ENCODE measurements around the gene MEOX1. TPM values are rescaled to one million over a fixed set of nuclear protein-coding genes. Genes with fewer than 3 reads are reported as not detected.

Gene MEOX1
- total RNA-seq, 1 donor from 2014 or later = 17.2 TPM

- no peaks in the 10 kb centered on the region for H3K36me3 Mint-ChIP-seq
- no peak for DNase-seq (ENCODE audit: extremely low spot score, unreplicated experiment)
- peaks cover 40% of the 10 kb centered on the region for H3K4me1 Mint-ChIP-seq (ENCODE audit: unreplicated experiment)
- TF ChIP-seq, protein P1, sequence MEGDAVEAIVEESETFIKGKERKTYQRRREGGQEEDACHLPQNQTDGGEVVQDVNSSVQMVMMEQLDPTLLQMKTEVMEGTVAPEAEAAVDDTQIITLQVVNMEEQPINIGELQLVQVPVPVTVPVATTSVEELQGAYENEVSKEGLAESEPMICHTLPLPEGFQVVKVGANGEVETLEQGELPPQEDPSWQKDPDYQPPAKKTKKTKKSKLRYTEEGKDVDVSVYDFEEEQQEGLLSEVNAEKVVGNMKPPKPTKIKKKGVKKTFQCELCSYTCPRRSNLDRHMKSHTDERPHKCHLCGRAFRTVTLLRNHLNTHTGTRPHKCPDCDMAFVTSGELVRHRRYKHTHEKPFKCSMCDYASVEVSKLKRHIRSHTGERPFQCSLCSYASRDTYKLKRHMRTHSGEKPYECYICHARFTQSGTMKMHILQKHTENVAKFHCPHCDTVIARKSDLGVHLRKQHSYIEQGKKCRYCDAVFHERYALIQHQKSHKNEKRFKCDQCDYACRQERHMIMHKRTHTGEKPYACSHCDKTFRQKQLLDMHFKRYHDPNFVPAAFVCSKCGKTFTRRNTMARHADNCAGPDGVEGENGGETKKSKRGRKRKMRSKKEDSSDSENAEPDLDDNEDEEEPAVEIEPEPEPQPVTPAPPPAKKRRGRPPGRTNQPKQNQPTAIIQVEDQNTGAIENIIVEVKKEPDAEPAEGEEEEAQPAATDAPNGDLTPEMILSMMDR (conservative IDR thresholded peaks at IDR 0.05) = no peak
- H3K4me3 Mint-ChIP-seq = no peak overlapping the region
- H3K9me3 Mint-ChIP-seq = no peaks in the 10 kb centered on the region
- H3K27ac Mint-ChIP-seq = no peak overlapping the region
- no peaks in the 10 kb centered on the region for H3K27me3 Mint-ChIP-seq
Observed at GRCh38 chr17:43632221-43632620, 29.5 kb downstream of the MEOX1 start.

GRCh38 chr17:43631429-43631828, 30.3 kb downstream of the MEOX1 start:
- Mint-ChIP-seq H3K9me3 (no peaks in the 10 kb centered on the region), H3K4me1 (ENCODE audit: unreplicated experiment) (peaks cover 39% of the 10 kb centered on the region), H3K4me3 (no peak overlapping the region), H3K27me3 (no peaks in the 10 kb centered on the region), H3K36me3 (no peaks in the 10 kb centered on the region), H3K27ac (no peak overlapping the region)
- TF ChIP-seq, protein P1 (conservative IDR thresholded peaks at IDR 0.05) = no peak
- DNase-seq (ENCODE audit: extremely low spot score, unreplicated experiment) = no peak

DNA sequence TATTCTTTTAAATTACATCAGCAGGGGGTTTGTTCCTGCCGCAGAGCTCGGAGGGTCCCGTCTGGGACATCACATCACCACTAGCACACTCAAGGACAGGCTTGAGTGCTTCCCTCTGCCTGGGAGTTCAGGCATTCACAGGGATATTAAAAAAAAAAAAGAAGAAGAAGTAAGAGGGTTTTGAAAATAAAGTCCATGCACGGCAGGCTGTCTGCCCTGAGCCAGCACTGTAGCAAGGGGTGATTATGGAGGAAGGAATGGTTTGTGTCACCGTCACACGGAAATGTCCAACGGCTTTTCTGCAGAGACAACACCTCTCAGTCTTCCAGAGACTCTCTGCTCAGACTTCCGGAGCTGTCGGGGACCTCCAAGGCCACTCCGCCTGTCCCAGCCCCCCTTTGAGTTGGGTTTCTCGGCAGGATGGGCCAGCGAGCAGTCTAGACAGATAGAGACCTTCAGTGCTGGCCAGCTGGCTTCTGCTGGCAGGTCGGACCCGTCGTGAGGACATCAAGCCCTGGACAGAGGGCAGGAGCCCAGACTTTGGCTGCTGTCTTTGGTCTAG, 33.6 kb downstream of the MEOX1 start:
- no peaks in the 10 kb centered on the region for H3K27me3 Mint-ChIP-seq
- H3K27ac Mint-ChIP-seq = peak overlapping the region; percentile 15
- H3K9me3 Mint-ChIP-seq = no peaks in the 10 kb centered on the region
- no peak for DNase-seq (ENCODE audit: extremely low spot score, unreplicated experiment)
- TF ChIP-seq, protein P1 (conservative IDR thresholded peaks at IDR 0.05) = no peak
- H3K4me3 Mint-ChIP-seq = peak overlapping the region; percentile 58
- no peaks in the 10 kb centered on the region for H3K36me3 Mint-ChIP-seq
- peaks cover 25% of the 10 kb centered on the region for H3K4me1 Mint-ChIP-seq (ENCODE audit: unreplicated experiment)

GRCh38 chr17:43627653-43628052, 34.1 kb downstream of the MEOX1 start:
- TF ChIP-seq, protein P1 (conservative IDR thresholded peaks at IDR 0.05) = no peak
- peak overlapping the region; percentile 15 for H3K27ac Mint-ChIP-seq

GRCh38 chr17:43626023-43626422, 35.7 kb downstream of the MEOX1 start:
- Mint-ChIP-seq H3K9me3 (no peaks in the 10 kb centered on the region), H3K36me3 (no peaks in the 10 kb centered on the region), H3K4me3 (no peak overlapping the region), H3K27ac (no peak overlapping the region), H3K4me1 (ENCODE audit: unreplicated experiment) (peaks cover 16% of the 10 kb centered on the region), H3K27me3 (no peaks in the 10 kb centered on the region)
- no peak for DNase-seq (ENCODE audit: extremely low spot score, unreplicated experiment)
- TF ChIP-seq, protein P1 (conservative IDR thresholded peaks at IDR 0.05) = no peak

More at GRCh38 chr17:43627653-43628052, 34.1 kb downstream of the MEOX1 start:
- Mint-ChIP-seq H3K4me3 (peak overlapping the region; percentile 58), H3K27me3 (no peaks in the 10 kb centered on the region), H3K9me3 (no peaks in the 10 kb centered on the region), H3K4me1 (ENCODE audit: unreplicated experiment) (peaks cover 20% of the 10 kb centered on the region), H3K36me3 (no peaks in the 10 kb centered on the region)
- DNase-seq (ENCODE audit: extremely low spot score, unreplicated experiment) = no peak

Data from type B pancreatic cell (in vitro differentiated cells).